Neural progenitor cell (in vitro differentiated cells): ENCODE measurements around the gene DNMT3L.
"Not testable (repeated sequence)": the region's sequence is repeated elsewhere in the genome, so short reads cannot be mapped to it uniquely, and the experiment has no call there.

ENCODE experiments used
- EZH2 ChIP-seq: fragments of 200-600 bp; sonication (generic); IDR thresholded peaks from 2 replicates; pipeline ENCODE4 v1.6.1; 2017; ENCODE audit warnings: antibody characterized with exemption, mild to moderate bottlenecking, moderate library complexity
- TF ChIP-seq, protein P1 (sequence below): fragments of 200-600 bp; sonication (generic); IDR thresholded peaks from 2 replicates; pipeline ENCODE4 v1.5.1; 2017; ENCODE audit warnings: antibody characterized with exemption, mild to moderate bottlenecking

DNA sequence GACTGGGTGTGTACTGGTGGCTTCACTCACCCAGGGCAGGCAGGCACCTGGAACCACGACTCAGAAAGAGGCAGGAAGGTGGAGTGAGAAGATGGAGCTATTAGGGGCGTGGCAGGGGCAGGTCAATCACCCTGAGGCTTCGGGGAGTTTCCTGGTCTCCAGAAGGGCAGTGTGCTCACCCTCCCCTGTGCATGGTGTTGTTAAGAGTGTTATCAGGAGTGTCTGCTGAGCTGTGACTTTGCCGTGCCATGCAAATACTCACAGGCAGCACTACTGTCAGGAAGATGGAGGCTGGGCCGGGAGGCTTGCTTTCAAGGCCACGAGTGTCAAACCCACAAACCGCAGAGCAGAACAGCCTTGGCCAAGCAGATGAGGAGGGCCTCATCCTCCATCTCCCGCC, 43.2 kb downstream of the DNMT3L start:
- TF ChIP-seq, protein P1, sequence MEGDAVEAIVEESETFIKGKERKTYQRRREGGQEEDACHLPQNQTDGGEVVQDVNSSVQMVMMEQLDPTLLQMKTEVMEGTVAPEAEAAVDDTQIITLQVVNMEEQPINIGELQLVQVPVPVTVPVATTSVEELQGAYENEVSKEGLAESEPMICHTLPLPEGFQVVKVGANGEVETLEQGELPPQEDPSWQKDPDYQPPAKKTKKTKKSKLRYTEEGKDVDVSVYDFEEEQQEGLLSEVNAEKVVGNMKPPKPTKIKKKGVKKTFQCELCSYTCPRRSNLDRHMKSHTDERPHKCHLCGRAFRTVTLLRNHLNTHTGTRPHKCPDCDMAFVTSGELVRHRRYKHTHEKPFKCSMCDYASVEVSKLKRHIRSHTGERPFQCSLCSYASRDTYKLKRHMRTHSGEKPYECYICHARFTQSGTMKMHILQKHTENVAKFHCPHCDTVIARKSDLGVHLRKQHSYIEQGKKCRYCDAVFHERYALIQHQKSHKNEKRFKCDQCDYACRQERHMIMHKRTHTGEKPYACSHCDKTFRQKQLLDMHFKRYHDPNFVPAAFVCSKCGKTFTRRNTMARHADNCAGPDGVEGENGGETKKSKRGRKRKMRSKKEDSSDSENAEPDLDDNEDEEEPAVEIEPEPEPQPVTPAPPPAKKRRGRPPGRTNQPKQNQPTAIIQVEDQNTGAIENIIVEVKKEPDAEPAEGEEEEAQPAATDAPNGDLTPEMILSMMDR: not testable (repeated sequence)
- not testable (repeated sequence) for TF ChIP-seq EZH2
